MV-4-11 (cell line): ENCODE measurements around the gene INSYN1.
A peak's percentile ranks its signal among the peaks of the same experiment; 100 is the strongest.
"Not testable (repeated sequence)": the region's sequence is repeated elsewhere in the genome, so short reads cannot be mapped to it uniquely, and the experiment has no call there.

ENCODE experiments used
- DNase-seq: peaks from one replicate; lab custom pipeline; 2025; lab: John Stamatoyannopoulos, UW

The INSYN1 gene, protein sequence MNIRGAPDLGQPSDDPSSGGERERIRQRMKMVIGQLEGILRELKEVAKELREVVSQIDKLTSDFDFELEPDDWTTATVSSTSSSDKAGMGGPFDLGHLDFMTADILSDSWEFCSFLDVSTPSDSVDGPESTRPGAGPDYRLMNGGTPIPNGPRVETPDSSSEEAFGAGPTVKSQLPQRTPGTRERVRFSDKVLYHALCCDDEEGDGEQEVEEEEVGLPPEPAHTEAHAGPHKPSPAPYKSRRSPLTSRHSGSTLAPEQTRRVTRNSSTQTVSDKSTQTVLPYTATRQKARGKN

GRCh38 chr15:73753250-73754130, at the start of gene INSYN1:
INSYN1 (minus strand) TSS chr15:73753351; CDS start chr15:73751130, 2,221 bp downstream.
- DNase-seq = no peak

DNA sequence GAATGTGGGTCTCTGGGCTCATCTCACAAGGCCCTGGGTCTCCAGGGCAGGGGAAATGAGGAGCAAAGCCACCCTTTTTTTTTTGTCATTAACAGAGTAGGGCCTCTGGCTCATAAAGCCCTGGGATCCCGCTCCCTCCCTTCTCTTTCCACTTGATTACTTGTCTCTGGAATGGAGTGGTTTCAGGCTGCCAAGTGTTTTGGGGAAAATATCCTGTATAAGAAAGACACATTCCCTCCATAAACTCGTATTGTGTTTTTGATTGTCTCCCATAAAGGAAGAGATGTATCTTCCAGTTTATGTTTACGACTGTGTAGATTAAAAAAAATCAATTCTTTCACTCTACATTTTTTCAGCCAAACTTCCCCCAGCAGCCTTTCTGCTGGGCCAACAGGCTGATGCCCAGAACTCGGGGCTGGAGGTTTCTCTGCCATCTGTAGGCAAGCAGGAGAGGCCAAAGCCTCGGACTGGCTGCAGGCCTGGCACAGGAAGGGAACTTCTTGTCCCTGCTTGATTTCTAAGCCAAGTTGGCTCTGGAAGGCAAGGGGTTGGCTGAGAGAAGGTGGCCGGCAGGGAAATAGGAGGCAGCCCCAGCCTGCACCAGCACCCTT, 49.4 kb upstream of the INSYN1 start:
- DNase-seq = no peak

- DNase-seq = peak; percentile 38
Measured at GRCh38 chr15:73800662-73801345, 47.7 kb upstream of the INSYN1 start.

DNA sequence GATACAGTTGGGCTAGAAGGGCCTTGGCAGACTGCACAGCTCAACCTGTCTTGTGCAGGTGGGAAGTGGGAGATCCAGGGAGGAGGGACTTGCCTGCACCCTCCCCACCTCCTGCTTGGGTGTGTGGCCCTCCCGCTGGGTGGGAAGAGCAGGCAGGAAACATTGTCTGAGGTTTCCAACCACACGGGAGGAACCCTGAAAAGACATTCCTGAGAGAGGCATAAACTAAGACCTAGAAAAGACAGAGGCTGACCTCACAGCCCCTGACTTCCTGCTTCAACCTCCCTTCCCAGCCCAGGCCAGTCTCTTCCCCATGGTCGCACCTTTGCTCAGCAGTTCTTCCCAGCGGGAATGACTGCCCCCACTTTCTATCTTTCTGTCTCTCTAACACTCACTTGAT, 46.3 kb upstream of the INSYN1 start:
- peak; percentile 1 for DNase-seq

DNA sequence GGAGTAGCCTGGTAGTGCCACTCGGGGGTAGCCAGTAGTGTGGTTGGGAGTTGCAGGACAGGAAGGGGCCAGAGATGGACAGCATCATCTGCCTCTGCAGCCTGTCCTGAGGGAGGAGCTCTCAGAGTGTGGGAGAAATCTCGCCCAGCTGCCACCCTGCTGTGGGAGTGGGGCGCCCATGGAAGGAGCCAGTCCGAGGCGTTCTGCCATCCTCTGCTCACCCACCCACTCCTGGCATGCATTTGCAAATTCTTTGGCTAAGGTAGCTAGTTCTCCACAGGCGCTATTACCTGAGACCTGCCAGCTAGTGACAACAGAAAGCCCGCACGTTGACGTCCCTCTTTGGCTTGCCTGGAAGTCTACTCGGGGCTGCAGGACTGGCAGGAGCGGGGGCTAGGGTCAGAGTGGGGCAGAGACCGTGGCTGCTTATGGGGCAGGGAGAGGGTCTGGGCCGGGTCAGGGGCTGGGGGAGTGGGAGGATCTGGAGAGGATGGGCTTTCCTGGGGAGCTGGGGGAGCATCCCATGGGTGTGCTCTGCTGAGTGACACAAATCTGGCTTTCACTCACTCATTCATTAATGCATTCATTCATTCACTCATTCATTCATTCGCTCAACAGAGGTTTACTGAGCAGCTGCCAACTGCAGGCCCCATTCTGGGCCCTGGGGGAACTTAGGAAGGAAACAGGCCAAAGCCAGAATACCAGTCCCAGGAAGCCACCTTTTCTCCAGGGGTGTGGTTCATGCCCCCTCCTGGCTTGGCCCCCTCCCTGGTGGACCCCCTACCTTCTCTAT, 44.4 kb upstream of the INSYN1 start:
- no peak for DNase-seq

GRCh38 chr15:73796331-73796831, 43.2 kb upstream of the INSYN1 start:
- DNase-seq = no peak

DNA sequence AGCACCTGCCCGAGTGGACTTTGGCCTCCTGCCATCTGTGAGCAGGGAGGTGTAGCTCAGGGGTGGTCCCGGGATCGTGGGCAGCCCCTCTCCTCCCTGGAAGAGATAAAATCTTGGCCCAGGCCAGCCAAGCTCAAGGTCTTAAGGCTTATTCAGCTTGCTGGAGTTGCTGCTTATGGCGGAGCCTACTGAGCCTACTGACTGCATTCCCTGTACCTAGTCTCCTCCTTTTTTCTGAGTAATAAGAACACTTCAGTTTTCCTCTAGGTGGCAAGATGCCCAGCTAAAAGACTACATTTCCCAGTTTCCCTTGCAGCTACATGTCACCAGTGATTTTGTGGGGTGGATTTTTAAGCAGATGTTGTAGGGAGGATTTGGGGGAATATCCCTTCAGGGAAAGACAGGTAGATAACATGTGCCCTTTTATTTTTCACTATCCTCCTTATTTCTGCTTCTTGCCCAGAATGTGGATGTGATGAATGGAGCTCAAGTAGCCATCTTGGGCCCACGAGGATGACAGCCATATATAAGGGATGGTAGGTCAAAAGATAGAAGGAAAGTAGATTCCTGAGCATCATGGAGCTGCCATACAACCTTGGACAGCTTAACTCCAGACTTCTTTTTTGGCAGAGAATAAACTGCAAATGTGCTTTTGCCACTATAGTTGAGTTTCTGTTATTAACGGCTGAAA, 41.4 kb upstream of the INSYN1 start:
- DNase-seq = no peak

DNA sequence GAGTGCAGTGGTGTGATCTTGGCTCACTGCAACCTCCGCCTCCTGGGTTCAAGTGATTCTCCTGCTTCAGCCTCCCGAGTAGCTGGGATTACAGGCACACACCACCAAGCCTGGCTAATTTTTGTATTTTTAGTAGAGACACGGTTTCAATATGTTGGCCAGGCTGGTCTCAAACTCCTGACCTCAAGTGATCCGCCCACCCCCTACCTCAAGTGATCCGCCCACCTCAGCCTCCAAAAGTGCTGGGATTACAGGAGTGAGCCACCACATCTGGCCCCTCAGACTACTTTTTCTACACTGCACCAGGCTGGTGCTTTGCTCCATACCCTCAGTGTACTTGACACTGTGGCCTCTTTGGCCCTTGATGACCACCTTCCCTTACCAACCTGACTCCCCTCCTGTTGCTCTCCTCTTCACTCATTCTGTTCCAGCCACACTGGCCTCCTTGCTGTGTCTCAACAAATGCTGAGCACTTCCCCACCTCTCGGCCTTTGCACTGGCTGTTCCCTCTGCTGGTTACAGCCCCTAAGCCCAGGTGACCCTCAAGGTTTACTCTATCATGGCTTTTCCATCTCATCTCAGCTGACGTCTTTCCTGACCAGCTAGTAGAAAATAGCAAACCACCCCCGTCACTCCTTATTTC, 39.9 kb upstream of the INSYN1 start:
- not testable (repeated sequence) for DNase-seq

DNA sequence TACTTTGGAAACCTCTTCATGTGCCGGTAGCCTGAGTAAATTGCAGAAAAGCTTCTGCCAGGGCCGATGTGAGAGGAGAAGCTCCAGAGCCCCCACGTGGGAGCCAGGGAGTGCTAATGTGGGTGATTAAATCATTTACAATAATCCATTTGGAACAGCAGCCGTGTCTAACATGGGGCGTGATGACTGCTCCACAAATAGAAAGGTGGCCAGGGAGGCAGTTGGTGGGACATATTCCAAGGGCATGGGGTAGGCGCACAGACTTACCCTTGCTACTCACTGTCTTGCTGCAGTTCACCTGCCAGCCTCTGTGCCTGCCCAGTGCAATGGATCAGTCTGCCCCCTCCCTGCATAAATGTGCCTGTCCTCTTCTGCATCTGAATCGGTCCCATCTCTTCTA, 39.3 kb upstream of the INSYN1 start:
- no peak for DNase-seq

- DNase-seq = no peak
Measured at GRCh38 chr15:73789521-73790240, 36.5 kb upstream of the INSYN1 start.

DNA sequence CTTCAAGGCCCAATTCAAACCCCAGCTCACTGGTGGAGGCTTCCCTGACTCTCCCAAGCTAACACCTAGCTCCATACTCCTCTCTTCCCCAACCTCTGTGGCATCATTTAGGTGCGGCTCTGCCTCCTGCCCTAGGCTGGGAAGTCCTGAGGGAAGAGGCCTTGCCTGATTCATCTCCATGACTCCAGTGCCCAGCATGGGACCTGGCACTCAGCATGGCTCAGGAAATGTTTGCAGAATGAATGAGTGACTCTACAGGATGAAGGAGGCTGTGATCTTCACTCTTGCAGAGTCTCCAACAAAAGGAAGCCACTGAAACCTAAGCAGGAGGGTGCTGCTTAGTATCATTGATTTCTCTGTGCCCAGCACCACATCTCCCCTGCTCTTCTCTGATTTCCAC, 34.5 kb upstream of the INSYN1 start:
- DNase-seq = no peak

DNA sequence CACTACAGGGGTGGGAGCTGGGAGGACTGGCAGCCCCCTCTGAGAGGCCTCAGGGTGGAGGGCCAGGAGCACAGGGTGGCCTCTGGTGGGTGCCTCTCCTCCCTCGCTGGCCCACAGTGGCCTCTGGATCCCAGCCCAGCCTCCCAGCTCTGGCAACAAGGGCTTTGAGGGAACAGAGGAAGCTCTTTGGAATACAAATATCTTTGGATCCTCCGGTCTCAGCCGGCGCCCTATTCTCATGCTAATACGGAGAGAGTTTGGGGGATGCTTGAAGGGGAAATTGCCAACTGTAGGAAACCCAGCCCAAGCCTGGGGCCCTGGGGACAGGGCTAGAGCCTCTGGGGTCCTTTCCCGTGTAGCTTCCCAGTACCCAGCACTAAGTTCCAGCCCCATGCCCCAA, 33.4 kb upstream of the INSYN1 start:
- no peak for DNase-seq

DNA sequence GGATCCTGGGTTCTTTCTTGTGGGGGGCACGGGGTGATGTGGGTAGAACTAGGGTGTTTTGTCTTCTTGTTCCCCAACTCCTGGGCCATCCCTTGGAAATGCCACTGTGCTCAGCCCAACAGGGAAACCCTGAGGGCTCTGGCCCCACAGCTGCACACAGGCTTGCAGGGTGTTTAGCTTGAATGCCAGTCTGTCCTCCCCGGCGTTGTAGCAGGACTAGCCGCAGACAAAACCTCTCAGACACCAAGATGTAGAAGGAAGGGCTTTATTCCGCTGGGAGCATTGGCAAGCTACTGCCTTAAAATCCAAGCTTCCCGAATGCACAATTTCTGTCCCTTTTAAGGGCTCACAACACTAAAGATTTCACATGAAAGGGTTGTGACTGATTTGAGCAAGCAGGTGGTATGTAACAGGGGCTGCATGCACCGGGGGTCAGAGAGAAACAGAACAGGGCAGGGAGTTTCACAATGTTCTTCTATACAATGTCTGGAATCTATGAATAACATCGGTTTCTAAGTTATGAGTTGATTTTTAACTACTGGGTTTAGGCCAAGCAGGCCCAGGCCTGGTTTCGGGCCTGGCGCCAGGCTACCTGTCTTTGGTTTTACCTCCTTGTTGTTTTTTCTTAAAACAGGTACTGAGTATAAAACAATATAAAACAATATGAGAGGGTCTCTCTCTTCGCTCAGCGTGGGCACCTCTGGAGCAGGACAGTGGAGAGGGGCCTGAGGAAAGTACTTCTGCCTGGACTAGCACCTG, 32.3 kb upstream of the INSYN1 start:
- DNase-seq = not testable (repeated sequence)

DNA sequence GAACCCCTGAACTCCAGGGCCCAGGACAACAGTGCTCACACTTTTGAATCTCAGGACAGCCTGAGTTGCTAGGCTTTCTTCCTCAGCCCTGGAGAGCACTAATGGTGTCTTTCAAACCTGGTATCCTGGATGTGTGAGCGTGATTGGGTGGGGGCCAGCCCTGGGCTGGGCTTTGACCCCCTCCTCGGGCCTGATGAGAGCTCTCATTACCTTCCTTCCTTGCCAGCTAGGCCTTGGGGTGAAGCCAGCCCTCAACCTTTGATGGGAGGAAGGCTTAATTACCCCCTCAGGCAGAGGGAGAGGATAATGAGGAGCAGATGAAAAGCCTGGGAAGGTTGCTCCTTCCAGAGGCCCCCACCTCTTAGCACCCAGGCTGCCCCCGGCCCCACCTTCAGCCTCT, 31.1 kb upstream of the INSYN1 start:
- no peak for DNase-seq

DNA sequence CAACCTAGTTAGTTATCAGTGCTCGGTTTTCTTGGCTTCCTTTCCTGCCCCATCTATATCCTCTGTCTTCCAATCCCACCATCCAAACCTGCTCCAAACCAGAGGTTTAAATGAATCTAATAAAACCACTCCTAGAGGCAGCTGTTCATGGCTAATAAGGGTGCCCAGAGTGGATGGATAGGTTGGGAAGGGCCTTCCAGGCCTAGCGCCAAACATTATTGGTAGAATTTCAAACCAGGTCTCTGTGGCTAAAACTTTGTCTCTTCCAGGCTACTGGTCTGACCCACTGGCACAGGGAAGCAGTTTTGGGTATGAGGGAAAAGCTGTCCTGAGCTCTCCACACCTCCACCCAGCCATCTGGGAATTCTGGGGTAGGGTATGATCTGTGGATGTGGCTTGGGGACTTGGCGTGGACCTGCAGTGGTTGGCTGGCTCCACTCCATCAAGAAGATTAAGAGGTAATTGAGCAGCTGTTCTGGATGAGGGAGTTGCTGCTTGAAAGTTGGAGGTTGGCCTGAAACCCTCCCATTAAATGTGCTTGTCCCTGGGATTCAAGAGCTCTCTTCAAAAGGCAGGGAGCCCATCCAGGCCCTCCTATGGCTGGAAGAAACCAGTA, 29.3 kb upstream of the INSYN1 start:
- no peak for DNase-seq

- DNase-seq = peak; percentile 32
Measured at GRCh38 chr15:73781038-73781925, 28.1 kb upstream of the INSYN1 start.

DNA sequence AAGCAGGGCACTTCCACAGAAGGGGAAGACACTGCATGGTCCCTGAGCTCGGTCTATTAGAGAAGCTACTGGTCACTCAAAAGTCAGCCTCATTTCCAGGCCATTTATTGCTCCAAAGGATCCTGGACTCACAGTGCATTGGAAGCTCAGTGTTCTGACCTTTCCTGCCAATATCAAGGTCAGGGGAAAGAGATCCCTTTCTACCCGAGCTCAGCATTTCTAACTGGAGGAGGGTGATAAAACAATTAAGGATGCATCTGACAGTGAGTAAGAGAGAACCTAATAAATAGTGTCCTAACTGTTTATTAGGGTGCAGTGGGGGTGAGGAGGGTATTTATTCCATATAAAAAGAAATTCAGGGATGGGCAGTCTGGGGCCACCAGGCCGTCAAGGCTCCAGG, 26.8 kb upstream of the INSYN1 start:
- DNase-seq = no peak
